Neuronal stem cell (in vitro differentiated cells): ENCODE measurements around the gene KDM4B.
A peak's percentile ranks its signal among the peaks of the same experiment; 100 is the strongest.

Experiments used
- DNase-seq: peaks from one replicate; pipeline ENCODE4 v3.0.0-alpha.2; 2013; ENCODE audit warnings: low spot score
- H2AFZ ChIP-seq: one replicate; pipeline ENCODE4 v1.6.1; 2013; ENCODE audit warnings: mild to moderate bottlenecking, low read length, inconsistent platforms
- H2AK5ac ChIP-seq: 2 replicates; pipeline ENCODE4 v1.6.1; 2013; ENCODE audit warnings: low read depth, mild to moderate bottlenecking, inconsistent platforms, low read length, moderate library complexity, mixed read lengths
- H2BK120ac ChIP-seq: 2 replicates; pipeline ENCODE4 v1.6.1; 2013; ENCODE audit warnings: low read depth, mild to moderate bottlenecking, inconsistent platforms, low read length, moderate library complexity, mixed read lengths
- H2BK12ac ChIP-seq: one replicate; pipeline ENCODE4 v1.6.1; 2013; ENCODE audit warnings: low read length, inconsistent platforms
- H2BK15ac ChIP-seq: 2 replicates; pipeline ENCODE4 v1.6.1; 2013; ENCODE audit warnings: mild to moderate bottlenecking, low read length, inconsistent platforms, mixed read lengths
- H2BK5ac ChIP-seq: one replicate; pipeline ENCODE4 v1.6.1; 2013; ENCODE audit warnings: inconsistent platforms, mild to moderate bottlenecking, low read length, moderate library complexity
- H3K14ac ChIP-seq: one replicate; pipeline ENCODE4 v1.6.1; 2013; ENCODE audit warnings: low read length, inconsistent platforms
- H3K18ac ChIP-seq: 2 replicates; pipeline ENCODE4 v1.6.1; 2013; ENCODE audit warnings: low read length, inconsistent platforms
- H3K23ac ChIP-seq: 2 replicates; pipeline ENCODE4 v1.6.1; 2013; ENCODE audit warnings: low read depth, mild to moderate bottlenecking, mixed read lengths, low read length, inconsistent platforms; ENCODE audit not compliant: poor library complexity
- H3K27ac ChIP-seq: replicated peaks from 3 replicates; pipeline ENCODE4 v1.5.1; 2013; ENCODE audit warnings: low read length, inconsistent platforms
- H3K27me3 ChIP-seq, 3 experiments: 2 replicates each; pipeline ENCODE4 v1.6.1; 2013; ENCODE audit warnings: low read length in 3 of 3, mild to moderate bottlenecking in 2 of 3, inconsistent platforms in 1 of 3, low read depth in 1 of 3, mixed read lengths in 1 of 3, moderate library complexity in 1 of 3; ENCODE audit not compliant: control insufficient read depth in 3 of 3, insufficient read depth in 3 of 3
- H3K36me3 ChIP-seq, 2 donors: replicated peaks in 1 of 2; 2 replicates each; pipeline ENCODE4 v1.6.1; 2013; ENCODE audit warnings: low read length in 2 of 2; ENCODE audit not compliant: control insufficient read depth in 2 of 2, insufficient read depth in 2 of 2
- H3K4ac ChIP-seq: 2 replicates; pipeline ENCODE4 v1.6.1; 2013; ENCODE audit warnings: inconsistent platforms, mild to moderate bottlenecking, low read length, moderate library complexity
- H3K4me1 ChIP-seq, 2 donors: 1 replicate in 1 of 2; 2 replicates in 1 of 2; pipeline ENCODE4 v1.6.1; 2013; ENCODE audit warnings: low read length in 2 of 2, low read depth in 1 of 2; ENCODE audit not compliant: control insufficient read depth in 2 of 2, insufficient read depth in 1 of 2
- H3K4me2 ChIP-seq: one replicate; pipeline ENCODE4 v1.6.1; 2013; ENCODE audit warnings: mild to moderate bottlenecking, low read length, inconsistent platforms; ENCODE audit not compliant: insufficient read depth, poor library complexity, severe bottlenecking
- H3K4me3 ChIP-seq, 2 donors: 2 replicates each; pipeline ENCODE4 v1.5.1; 2013; ENCODE audit warnings: low read length in 2 of 2, mild to moderate bottlenecking in 2 of 2, inconsistent platforms in 1 of 2, moderate library complexity in 1 of 2
- H3K79me1 ChIP-seq: one replicate; pipeline ENCODE4 v1.6.1; 2013; ENCODE audit warnings: low read depth, mild to moderate bottlenecking, inconsistent platforms, low read length, moderate library complexity
- H3K9ac ChIP-seq: one replicate; pipeline ENCODE4 v1.6.1; 2013; ENCODE audit warnings: mild to moderate bottlenecking, low read depth, low read length, inconsistent platforms; ENCODE audit not compliant: poor library complexity
- H3K9me3 ChIP-seq, 2 donors: replicated peaks in 1 of 2; 2 replicates each; pipeline versions ENCODE3 to v1.6.1; 2013; ENCODE audit warnings: low read length in 2 of 2, mild to moderate bottlenecking in 2 of 2, inconsistent platforms in 1 of 2, low read depth in 1 of 2, mixed read lengths in 1 of 2, moderate library complexity in 1 of 2; ENCODE audit not compliant: control insufficient read depth in 2 of 2, insufficient read depth in 1 of 2
- H4K8ac ChIP-seq: one replicate; pipeline ENCODE4 v1.6.1; 2013; ENCODE audit warnings: low read depth, mild to moderate bottlenecking, inconsistent platforms, low read length, moderate library complexity
- H4K91ac ChIP-seq: one replicate; pipeline ENCODE4 v1.6.1; 2013; ENCODE audit warnings: low read length, low read depth, mild to moderate bottlenecking, inconsistent platforms; ENCODE audit not compliant: poor library complexity
- WGBS, 2 donors: extraction: QIAGEN DNeasy Blood & Tissue Kit; methylation state at CpG; one replicate each; pipeline ENCODE4 v1.1.7; 2013; ENCODE audit warnings: missing lambda C conversion rate in 2 of 2, mixed read lengths in 1 of 2; ENCODE audit not compliant: insufficient read length in 2 of 2, insufficient replicate concordance in 1 of 2; ENCODE audit errors: extremely low coverage in 2 of 2; 5-methylcytosine and 5-hydroxymethylcytosine counted together

The KDM4B gene

GRCh38 chr19:5003781-5004180 is 34.9 kb downstream of the KDM4B start:
- Histone ChIP-seq H3K9ac (peak overlapping the region; percentile 37), H3K4me1 (peaks cover 0 to 3% of the 10 kb centered on the region in 2 donors), H2BK12ac (no peak overlapping the region), H3K18ac (no peak overlapping the region), H2BK15ac (no peak overlapping the region), H2AFZ (no peak overlapping the region), H2BK5ac (peak overlapping the region; percentile 9), H3K4me2 (peak overlapping the region; percentile 3), H3K14ac (no peak overlapping the region), H3K4me3 (no peak overlapping the region), H3K27me3 (no peaks in the 10 kb centered on the region), H3K23ac (no peak overlapping the region), H4K91ac (no peak overlapping the region), H3K36me3 (peaks cover 2 to 9% of the 10 kb centered on the region in 2 donors), H3K27ac (no peak overlapping the region), H2BK120ac (no peak overlapping the region), H3K4ac (no peak overlapping the region), H2AK5ac (no peak overlapping the region), H3K79me1 (peaks cover 13% of the 10 kb centered on the region), H4K8ac (no peak overlapping the region), H3K9me3 (peaks cover 8% of the 10 kb centered on the region in 2 donors)
- WGBS, 2 donors = no CpG with 5 or more reads among the region's 18 CpGs
- DNase-seq = no peak

- Histone ChIP-seq H3K14ac (no peak overlapping the region), H3K4me3 (peak overlapping the region in 1 of 2 donors; percentile 18), H3K4me2 (no peak overlapping the region), H3K27me3 (no peaks in the 10 kb centered on the region), H2AFZ (no peak overlapping the region), H3K4me1 (peaks cover 0 to 3% of the 10 kb centered on the region in 2 donors), H2BK120ac (no peak overlapping the region), H3K9me3 (peaks cover 8% of the 10 kb centered on the region in 2 donors), H3K23ac (no peak overlapping the region), H2AK5ac (no peak overlapping the region), H3K18ac (no peak overlapping the region), H4K91ac (no peak overlapping the region), H3K4ac (no peak overlapping the region), H2BK12ac (no peak overlapping the region), H3K36me3 (peaks cover 0 to 4% of the 10 kb centered on the region in 2 donors), H3K9ac (no peak overlapping the region), H2BK15ac (no peak overlapping the region), H3K27ac (no peak overlapping the region), H3K79me1 (peaks cover 16% of the 10 kb centered on the region), H4K8ac (no peak overlapping the region), H2BK5ac (no peak overlapping the region)
- no peak for DNase-seq
- no CpG with 5 or more reads among the region's 5 CpGs for WGBS, 2 donors
Measured at GRCh38 chr19:5005096-5005495, 36.2 kb downstream of the KDM4B start.

GRCh38 chr19:5006201-5006600 is 37.3 kb downstream of the KDM4B start:
- Histone ChIP-seq H2AFZ (no peak overlapping the region), H2BK120ac (no peak overlapping the region), H3K4me1 (no peaks in the 10 kb centered on the region), H3K23ac (no peak overlapping the region), H2AK5ac (no peak overlapping the region), H3K79me1 (peaks cover 18% of the 10 kb centered on the region), H3K4ac (no peak overlapping the region), H4K91ac (no peak overlapping the region), H3K27ac (no peak overlapping the region), H3K14ac (no peak overlapping the region), H4K8ac (no peak overlapping the region), H3K27me3 (no peaks in the 10 kb centered on the region), H3K4me2 (no peak overlapping the region), H2BK12ac (no peak overlapping the region), H3K36me3 (peaks cover 0 to 2% of the 10 kb centered on the region in 2 donors), H3K9me3 (peaks cover 2 to 8% of the 10 kb centered on the region in 2 donors), H2BK5ac (no peak overlapping the region), H2BK15ac (no peak overlapping the region), H3K9ac (no peak overlapping the region), H3K18ac (no peak overlapping the region), H3K4me3 (no peak overlapping the region)
- no CpG with 5 or more reads among the region's 10 CpGs for WGBS, 2 donors
- no peak for DNase-seq

GRCh38 chr19:5006821-5007220 is 37.9 kb downstream of the KDM4B start:
- Histone ChIP-seq H3K4ac (no peak overlapping the region), H3K9me3 (peaks cover 0 to 8% of the 10 kb centered on the region in 2 donors), H3K23ac (no peak overlapping the region), H3K27ac (no peak overlapping the region), H2BK15ac (no peak overlapping the region), H2BK5ac (no peak overlapping the region), H3K4me2 (no peak overlapping the region), H3K79me1 (peaks cover 18% of the 10 kb centered on the region), H2AFZ (no peak overlapping the region), H4K8ac (no peak overlapping the region), H3K9ac (no peak overlapping the region), H3K4me1 (no peaks in the 10 kb centered on the region), H3K27me3 (no peaks in the 10 kb centered on the region), H2BK120ac (no peak overlapping the region), H3K18ac (no peak overlapping the region), H3K36me3 (no peaks in the 10 kb centered on the region), H2AK5ac (no peak overlapping the region), H3K14ac (no peak overlapping the region), H2BK12ac (no peak overlapping the region), H3K4me3 (no peak overlapping the region), H4K91ac (no peak overlapping the region)
- no peak for DNase-seq
- WGBS, 2 donors = no CpG with 5 or more reads among the region's 13 CpGs
